ENCODE data around the gene ONECUT1.
"Not testable (repeated sequence)": the region's sequence is repeated elsewhere in the genome, so short reads cannot be mapped to it uniquely, and the experiment has no call there.

Gene ONECUT1

DNA sequence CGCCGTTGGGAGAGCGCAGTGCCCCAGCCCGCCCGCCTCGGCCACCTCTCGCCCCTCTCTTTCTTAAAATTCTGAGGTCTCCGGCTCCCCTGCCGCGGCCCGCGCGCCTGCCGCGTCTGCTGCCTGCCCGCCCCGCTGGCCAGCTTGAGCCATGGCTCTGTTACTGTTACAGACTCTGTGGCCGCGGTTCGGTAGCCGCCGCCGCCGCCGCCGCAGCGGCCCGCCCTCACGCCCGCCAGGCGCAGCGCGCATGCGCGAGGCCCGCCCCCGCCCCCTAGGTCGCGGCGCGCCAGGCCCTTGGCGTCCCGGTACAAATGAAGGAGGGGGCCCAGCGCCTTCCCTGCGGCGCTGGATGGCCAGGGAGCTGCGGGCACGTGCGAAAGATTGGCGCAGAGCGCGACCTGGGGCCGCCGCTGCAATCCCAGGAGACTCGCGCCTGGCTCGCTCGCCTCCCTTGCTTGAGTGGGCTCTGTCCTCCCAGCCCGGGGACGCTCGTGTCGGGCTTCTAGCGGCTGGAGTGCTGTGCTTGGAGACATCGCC is at the start of gene ONECUT1:
Gene ONECUT1, minus strand, starts transcription at position 168 of the 540 bp plus-strand sequence. CDS start 452 bp downstream, outside the sequence.
- DNase-seq: peak; percentile 78

DNA sequence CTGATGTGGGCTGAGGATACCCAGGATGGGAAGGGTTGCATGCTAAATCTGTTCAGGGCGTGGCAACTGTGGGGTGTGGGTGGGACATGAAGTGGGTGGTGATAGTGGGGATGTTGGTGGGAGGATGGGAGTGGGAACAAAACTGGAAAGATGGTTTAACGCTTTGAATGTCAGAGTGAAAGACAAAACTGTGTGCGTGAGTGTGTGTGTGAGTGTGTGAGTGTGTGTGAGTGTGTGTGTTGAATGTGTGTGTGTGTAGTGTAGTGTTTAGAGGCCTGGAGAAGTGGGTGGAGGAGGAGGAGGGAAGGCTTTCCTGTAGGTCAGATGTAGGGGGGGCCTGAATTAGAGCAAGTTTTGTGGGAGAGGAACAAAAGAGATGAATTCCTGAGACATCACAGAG is 44.2 kb upstream of the ONECUT1 start:
- no peak for DNase-seq

DNA sequence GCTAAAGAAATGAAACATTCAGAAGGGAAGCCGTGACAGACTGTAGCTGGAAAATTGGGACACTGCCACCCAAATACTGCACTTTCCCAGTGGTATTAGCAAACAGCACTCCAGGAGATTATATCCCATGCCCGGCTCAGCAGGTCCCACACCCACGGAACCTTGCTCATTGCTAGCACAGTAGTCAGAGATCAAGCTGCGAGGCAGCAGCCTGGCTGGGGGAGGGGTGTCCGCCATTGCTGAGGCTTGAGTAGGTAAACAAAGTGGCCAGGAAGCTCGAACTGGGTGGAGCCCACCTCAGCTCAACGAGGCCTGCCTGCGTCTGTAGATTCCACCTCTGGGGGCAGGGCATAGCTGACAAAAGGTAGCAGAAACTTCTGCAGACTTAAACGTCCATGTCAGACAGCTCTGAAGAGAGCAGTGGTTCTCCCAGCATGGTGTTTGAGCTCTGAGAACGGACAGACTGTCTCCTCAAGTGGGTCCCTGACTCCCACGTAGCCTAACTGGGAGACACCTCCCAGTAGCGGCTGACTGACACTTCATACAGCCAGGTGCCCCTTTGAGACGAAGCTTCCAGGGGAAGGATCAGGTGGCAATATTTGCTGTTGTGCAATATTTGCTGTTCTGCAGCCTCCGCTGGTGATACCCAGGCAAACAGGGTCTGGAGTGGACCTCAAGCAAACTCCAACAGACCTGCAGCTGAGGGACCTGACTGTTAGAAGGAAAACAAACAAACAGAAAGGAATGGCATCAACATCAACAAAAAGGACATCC is 34.2 kb upstream of the ONECUT1 start:
- DNase-seq: peak; percentile 92

DNA sequence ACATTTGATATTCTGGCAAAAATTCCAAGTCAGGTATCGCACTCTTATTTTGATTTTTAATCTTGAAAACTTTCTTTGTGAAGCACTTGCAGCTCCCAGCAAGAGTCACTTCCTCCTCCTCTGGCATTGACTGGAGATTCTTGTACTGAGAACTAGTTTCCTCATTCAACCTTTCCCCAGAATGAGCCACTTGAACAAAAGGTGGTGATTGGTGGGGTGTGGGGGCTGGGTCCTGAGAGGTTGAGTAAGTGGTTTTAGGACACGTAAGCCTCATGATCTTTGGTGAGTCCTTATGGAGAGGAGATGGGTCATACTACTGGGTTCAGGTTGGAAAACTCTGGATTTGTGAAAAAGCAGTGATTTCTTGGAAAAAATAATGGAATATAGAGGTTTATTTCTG is 32.3 kb upstream of the ONECUT1 start:
- no peak for DNase-seq

DNA sequence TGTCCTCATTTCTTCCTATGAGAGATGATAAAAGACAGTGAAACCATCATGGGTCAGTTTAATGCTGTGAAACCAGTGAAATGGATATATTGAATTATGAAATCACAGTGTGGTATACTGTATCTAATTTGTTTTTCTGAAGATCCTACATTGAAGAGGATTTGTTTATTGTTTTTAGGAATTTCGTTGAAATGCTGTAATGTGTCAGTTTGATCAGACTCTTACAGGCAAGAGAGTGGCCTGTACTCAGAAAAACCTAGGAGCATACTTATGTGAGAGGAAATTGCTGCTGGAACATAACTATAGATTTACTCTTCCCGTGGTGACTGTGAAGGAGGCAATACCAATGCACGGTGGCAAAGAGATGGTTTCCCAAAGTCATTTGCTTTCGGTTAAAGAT is 29.1 kb upstream of the ONECUT1 start:
- DNase-seq: no peak

DNA sequence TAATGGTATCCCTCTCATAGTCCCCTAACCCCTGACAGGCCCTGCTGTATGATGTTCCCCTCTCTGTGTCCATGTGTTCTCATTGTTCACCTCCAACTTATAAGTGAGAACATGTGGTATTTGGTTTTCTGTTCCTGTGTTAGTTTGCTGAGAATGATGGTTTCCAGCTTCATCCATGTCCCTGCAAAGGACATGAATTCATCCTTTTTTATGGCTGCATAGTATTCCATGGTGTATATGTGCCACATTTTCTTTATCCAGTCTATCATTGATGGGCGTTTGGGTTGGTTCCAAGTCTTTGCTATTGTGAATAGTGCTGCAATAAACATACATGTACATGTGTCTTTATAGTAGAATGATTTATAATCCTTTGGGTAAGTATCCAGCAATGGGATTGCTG is 25.8 kb upstream of the ONECUT1 start:
- not testable (repeated sequence) for DNase-seq

DNA sequence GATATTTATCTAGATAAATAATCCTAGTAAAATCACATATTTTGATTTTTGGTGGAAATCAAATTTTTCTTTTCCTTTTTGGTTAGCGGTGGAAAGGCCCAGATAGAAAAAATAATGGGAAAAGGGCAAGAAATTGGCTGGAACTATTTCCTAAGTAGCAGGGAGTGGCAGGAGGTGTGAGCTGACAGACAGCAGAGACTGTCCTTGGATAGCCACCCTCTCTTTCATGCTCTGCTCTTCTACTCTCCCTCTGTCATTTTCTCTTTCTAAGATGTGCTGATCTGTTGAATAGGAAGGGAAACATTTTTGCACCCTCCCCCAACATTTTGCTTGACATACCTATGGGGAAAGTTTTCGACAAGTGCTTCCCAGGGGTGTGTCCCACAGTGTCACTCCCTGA is 18.9 kb upstream of the ONECUT1 start:
- no peak for DNase-seq

DNA sequence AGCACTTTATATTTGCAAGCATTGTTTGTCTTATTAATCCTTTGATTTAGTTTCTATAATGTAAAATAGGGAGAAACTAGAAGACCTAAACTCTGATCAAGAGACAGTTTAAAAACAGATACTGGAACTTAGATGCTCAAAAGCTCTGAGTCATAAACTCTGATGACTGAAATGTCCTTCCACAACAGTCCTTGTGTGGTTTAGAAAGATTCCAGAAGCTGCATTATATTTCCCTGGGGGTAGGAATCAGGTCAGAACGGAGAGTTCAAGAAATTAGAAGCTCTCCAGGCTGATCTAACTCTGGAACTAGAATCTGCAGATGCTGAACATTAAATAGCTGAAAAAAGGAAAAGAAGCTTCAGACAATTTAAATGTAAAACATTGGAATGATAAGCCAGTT is 18.3 kb upstream of the ONECUT1 start:
- DNase-seq: no peak

DNA sequence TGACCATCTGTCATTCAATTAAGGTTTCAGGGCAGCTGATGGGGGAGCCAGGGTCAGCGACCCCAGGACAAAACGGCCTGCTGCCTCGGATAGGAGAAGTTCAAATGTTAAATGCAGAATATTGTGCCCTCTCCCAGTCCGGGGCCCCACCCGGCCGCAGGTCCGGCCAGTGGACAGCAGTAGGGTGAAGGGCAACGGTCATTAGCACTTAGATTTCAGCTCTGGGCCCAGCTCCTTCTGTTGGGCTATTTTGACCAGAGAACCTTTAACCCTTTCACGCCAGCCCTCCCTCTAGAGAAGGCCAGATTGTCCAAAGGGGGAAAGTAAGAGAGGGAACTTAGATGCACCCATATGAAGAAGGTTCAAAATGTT is 16.1 kb upstream of the ONECUT1 start:
- DNase-seq: no peak

DNA sequence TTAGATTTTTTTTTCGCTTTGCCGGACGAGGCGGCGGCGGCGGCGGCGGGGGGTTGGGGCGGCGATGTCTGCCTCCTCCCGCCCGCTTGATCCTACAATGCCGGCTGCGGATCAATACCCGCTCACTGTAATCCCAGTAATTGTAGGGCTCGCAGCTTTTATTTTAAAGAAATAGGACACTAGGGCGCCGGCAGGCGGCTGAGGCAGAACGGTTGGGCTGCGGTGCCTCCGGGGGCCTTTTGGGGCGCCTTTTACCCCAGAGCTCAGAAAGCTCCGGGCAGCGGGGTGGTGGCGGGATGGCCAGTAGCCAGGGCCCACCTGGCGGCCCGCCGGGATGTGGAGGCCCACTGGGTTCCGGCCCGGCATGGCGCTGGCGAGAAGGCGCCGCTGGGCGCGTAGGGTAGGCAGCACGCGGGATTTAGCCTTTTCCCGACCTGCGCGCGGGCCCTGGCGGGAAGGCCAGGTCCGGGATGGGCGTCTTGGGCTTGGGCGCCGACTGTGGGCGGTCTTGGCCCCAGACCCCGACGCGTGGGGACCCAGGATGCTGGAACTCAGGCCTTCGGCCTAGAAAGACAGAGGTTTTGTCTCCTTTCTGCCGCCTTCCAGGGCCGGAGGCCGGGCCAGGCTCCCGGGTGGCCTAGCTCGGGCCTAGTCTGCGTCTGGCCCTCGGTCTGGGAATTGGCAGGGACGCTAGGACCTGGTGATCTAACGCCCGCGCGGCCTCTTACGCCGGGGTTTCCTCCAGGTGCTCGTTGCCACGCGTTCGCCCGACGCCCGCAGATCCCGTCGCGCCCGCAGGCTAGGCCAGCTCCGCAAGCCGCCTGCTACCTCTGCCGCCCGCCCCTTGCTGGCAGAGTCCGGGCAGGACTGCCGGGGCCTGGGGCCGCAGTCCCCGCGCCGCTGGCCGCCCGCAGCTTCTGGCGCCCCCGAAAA is 15.5 kb upstream of the ONECUT1 start:
- DNase-seq: peak; percentile 57

DNA sequence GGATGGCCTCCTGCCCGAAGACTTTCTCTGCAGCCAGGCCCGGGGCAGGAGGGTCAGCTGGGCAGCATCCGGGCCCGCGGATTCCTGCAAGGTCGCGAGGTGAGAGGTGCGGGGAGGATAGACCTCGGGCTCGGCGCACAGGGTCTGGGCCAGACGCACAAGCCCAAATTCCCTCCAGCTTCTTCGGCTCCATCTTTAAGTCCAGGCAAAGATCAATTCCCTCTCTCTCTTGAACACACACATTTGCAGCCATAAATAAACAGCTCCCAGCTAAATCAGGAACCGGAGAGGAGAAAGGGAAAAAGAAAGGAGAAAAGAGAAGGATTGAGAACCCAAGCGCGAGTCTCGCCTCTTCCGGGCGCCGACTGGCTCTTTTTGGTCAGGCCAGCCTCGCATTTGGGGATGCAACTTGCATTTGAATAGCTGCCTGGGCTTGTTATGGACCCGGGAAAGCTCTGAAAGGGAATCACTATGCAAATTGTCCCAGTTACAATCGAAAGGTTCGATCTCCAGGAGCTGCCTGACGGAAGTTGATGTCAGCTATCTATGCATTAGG is 14.5 kb upstream of the ONECUT1 start:
- peak; percentile 58 for DNase-seq

DNA sequence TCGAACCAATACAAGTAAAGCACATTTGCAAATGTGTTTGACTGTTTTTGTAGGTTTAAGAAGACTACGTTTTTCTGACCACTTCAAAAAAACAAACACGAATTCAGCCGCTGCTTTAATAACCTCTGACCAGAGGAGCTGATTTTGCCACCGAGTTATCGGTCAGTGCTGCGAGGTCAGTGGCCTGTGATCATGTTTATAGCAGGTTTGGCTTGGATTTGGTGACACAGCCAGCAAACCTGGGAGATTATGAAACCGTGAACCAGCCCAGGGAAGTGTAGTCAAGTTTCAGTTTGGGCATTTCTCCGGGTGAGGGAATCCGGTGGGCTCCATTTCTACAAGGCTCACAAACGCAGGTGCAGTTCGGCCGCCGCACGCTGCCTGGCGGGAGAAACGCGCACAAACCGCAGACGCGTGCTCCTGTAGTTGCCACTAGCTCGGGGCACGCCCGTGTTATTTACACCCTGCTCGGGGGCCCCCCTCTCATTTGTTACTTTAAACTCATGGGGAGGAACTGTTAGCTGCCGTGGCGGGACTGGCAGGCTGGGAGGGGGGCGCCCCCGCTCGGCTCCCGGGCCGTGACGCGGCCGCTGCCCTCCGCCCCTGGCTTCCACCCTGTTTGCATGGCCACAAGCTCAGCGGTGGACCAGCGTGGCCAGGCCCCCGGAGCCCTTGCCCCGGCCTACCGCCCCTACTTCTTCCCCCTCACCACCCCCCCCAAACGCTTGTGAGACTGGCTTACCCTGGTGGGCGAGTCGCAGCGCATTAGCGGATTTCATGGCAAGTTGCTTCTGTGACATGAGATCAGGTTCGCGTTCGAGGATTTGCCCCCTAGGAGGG is 13.6 kb upstream of the ONECUT1 start:
- DNase-seq: peak; percentile 65

DNA sequence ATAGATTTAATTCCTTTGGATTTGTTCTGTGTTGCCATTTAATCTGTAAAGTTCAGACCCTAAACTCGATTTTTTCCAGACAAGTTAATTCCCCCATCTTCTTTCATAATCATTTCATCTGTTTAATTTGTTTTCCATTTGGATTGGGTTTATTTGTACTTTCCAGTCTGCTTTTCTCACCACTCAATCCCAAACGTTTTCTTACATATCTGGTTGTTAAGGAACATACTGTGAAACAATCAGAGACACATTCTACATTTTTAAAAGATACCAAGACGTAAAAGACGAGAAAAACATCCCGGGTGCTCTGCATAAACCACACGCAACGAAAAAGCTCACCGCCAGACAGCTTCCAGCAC is 13.0 kb upstream of the ONECUT1 start:
- DNase-seq: no peak

DNA sequence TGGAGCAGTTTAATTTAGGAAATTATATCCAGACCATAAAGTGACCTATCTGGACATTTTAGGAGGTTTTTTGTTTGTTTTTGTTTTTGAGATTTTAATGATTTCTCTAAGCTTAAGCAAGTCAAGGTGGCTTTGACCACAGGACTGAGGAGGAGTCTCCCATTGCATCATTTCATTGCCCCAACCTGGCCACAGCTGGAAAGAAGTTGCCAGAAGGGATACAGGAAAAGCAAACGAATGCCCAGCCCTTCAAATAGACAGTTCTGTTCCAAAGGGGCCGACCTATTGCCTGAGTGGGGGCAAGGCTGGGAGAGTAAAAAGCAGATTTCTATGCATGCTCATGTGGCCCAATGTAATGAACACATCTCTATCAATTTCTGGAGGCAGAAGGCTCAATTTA is 12.0 kb upstream of the ONECUT1 start:
- DNase-seq: no peak

DNA sequence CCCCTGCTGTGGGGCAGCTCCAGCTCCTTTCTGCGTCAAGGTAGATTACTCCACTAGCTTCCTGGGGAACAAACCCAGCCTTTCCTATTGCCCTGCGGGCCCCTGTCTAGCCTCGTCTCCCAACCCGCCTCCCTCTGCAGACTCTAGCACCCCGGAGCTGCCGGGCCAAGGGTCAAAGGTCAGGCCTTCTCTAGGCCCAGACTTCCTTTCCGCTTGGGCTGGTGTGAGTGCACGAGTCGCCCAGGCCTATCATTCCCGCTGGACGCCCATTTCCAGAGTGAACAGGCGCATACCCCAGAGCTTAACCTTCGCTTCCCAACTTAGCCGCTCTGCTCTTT is 11.6 kb upstream of the ONECUT1 start:
- DNase-seq: no peak

DNA sequence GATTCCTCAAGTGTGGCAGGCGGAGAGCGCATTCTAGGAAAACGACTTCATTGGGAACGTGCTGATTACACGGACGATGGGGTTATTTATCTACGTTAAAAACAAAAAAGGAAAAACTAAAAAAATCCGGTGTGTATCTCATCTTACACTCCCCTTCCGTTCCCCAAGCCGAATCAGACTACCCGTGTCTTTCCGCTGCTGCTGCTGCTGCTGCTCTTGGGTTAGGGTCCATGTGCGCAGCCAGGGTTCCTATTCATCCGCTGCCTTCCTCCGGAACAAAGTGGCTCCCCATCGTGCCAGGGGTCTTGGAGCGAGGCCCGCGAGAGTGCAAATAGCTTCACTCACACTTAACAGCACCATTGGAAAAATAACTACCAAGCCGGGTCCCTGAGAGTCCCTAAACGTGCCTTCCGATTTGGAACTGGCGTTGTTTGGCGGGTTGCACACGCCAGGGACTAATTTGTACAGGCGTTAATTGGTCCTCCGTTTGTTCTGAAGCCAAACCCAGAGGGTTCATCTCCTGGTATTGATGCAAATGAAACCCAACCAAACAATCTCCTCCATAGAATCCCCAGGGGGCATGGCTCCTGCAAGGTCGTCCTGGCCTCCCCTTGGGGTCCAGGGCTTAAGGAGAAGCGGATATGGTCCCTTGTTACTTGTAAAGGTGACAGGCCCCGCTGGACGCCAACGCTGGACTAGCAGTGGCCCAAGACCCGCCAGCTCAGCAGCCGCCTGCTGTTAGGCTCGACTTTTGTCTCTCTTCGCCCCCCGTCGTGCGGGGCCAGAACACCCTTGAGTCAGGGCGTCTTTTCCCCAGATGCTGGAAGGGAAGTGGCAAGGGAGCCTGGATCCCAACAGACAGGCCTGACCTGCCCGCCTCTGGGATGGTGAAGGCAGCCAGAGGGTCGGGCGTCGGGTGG is 11.0 kb upstream of the ONECUT1 start:
- no peak for DNase-seq

DNA sequence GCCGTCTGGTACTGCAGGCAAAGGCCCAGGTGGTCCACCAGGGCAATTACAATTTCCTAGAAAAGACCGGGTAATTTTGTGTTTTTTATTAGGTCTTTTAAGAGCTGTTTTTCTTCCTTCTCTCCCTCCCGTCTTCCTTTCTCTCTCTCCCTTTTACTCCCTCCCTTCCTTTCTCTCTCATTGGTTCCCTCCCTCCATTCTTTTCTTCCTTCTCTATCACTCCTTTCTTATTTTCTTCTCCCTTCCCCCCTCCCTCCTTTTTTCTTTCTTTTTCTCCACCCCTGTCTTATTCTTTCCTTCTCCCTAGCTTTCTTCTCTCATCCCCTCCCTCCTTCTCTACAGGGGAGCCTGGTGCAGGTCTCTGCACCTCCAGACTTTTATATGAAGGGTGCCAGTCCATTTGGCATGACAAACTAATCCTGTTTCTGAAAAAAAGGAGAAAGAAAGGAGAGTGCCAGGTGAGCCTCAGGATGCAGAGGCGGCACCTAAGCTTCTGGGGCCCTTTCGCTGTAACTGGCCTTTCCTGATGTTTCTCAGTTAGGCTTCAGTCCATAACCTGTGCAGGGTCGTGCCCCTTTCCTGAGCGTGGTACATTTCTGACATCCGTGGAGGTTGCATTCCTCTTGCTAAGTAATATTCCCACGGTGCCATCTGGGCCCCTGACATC is 9.1 kb upstream of the ONECUT1 start:
- DNase-seq: no peak

DNA sequence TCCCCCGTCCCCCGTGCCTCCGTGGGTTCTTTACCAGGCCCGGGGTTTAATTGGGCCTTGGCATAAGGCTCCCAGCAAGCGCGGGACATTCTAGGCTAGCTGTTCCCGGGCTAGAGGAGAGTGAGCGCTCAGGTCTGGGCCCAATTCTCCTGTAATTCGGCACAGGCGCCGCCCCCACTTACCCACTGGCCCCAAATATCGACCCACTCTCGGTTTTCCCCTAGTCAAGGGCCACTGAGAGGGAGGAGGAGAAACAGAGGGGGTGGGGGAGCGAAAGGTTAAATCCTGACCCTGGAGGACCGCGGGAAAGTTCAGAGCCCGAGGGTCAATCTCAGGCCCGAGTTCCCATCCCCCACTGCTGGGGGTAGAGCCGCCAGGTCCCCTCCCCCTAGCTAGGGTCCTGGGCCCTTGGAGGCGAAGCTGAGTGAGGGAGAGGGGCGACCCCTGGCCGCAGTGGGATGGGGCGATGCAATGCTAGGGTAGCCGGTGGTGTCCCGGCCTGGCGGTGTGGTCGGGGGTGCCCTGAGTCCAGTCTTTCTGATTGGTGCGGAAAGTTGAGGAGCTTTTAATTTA is 8.5 kb upstream of the ONECUT1 start:
- no peak for DNase-seq

DNA sequence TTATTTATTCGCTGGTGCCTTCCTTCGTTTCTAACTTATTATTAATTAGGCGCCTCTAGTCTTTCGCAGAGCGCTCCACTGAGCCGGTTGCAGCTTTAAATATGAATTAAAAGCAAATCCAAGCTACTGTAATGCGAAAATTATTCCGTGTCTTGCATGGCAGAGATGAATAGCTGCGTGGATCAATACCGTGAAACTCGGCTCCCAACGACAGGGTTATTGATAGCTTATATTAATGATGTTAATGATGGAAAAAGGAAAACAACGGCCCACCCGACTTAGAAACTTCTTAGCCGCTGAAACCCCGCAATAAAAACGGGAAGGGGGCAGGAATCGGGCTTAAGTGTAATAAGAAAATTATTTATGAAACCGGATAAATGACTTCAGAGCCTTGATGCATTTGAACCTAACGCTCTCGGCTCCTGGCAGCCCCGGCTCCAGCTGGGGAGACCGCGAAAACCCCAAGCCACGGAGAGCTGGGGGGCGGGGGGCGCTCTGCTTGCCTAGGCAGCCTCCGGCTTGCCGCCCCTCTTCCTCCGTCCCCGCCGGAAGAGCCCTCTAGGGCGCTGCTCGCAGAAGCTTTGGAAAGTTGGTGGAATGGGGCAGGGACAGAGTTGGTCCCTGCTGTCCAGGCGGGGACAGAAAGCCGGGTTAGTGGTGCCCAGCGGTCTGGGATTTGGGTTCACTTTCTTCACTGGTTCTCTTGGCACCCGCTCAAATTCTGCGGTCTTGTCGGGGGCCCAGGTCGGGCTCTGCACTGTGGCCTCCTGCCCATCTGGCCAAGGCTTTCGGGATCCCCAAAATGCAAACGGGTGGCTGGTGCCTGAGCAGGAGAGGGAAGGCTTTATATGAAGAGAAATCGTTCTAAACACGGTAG is 7.7 kb upstream of the ONECUT1 start:
- no peak for DNase-seq
